Fibroblast of lung (primary cell): ENCODE results near the gene FAM83E. TPM values are rescaled to one million over a fixed set of nuclear protein-coding genes. Genes with fewer than 3 reads are reported as not detected.

Source experiments
- DNase-seq, 2 donors: peaks; one replicate each; pipeline versions ENCODE4 v3.0.0 to v3.0.0-alpha.2; 2010; ENCODE audit warnings: low read depth in 2 of 2
- H2AFZ ChIP-seq: 2 replicates; pipeline ENCODE4 v1.5.1; 2012; ENCODE audit warnings: low read length, control low read depth, inconsistent platforms
- H3K27ac ChIP-seq: 2 replicates; pipeline ENCODE4 v1.5.1; 2011; ENCODE audit warnings: low read length, control low read depth; ENCODE audit not compliant: insufficient read depth
- H3K27me3 ChIP-seq: 2 replicates; pipeline ENCODE4 v1.5.1; 2011; ENCODE audit warnings: mild to moderate bottlenecking, low read length; ENCODE audit not compliant: control insufficient read depth, insufficient read depth
- H3K36me3 ChIP-seq: 2 replicates; pipeline ENCODE4 v1.5.1; 2011; ENCODE audit warnings: low read length; ENCODE audit not compliant: control insufficient read depth, insufficient read depth
- H3K4me1 ChIP-seq: 2 replicates; pipeline ENCODE4 v1.5.1; 2011; ENCODE audit warnings: low read length; ENCODE audit not compliant: control insufficient read depth, insufficient read depth; ENCODE audit errors: extremely low read depth
- H3K4me2 ChIP-seq: 2 replicates; pipeline ENCODE4 v1.5.1; 2011; ENCODE audit warnings: low read length, control low read depth; ENCODE audit not compliant: insufficient read depth; ENCODE audit errors: extremely low read depth
- H3K4me3 ChIP-seq, 4 experiments: fragments of 200-600 bp in 1 of 4; sonication (generic) in 1 of 4; replicated peaks in 1 of 4; 2 replicates each; pipeline ENCODE4 v1.5.1; 2011 to 2016; ENCODE audit warnings: low read length in 4 of 4, low read depth in 3 of 4, mild to moderate bottlenecking in 3 of 4, control low read depth in 2 of 4, inconsistent platforms in 1 of 4, mixed read lengths in 1 of 4; ENCODE audit not compliant: insufficient read depth in 1 of 4; ENCODE audit errors: control extremely low read depth in 1 of 4
- H3K79me2 ChIP-seq: 2 replicates; pipeline ENCODE4 v1.5.1; 2012; ENCODE audit warnings: mild to moderate bottlenecking, low read length, inconsistent platforms; ENCODE audit not compliant: control insufficient read depth, insufficient read depth
- H3K9ac ChIP-seq: 2 replicates; pipeline ENCODE4 v1.5.1; 2011; ENCODE audit warnings: mild to moderate bottlenecking, low read length, control low read depth; ENCODE audit not compliant: insufficient read depth
- H3K9me3 ChIP-seq: 2 replicates; pipeline ENCODE4 v1.5.1; 2012; ENCODE audit warnings: low read depth, low read length; ENCODE audit not compliant: control insufficient read depth, insufficient read depth
- H4K20me1 ChIP-seq: 2 replicates; pipeline ENCODE4 v1.5.1; 2011; ENCODE audit warnings: low read length; ENCODE audit not compliant: control insufficient read depth, insufficient read depth; ENCODE audit errors: extremely low read depth
- CTCF ChIP-seq, 2 donors: IDR thresholded peaks in 1 of 2; conservative IDR thresholded peaks in 1 of 2; 1 replicate in 1 of 2; 2 replicates in 1 of 2; pipeline ENCODE4 v1.5.1; 2011 to 2012; ENCODE audit warnings: low read length in 2 of 2, control low read depth in 1 of 2, inconsistent platforms in 1 of 2, low read depth in 1 of 2, mild to moderate bottlenecking in 1 of 2
- EZH2 ChIP-seq: IDR thresholded peaks from 2 replicates; pipeline ENCODE4 v1.5.1; 2012; ENCODE audit warnings: low read length, control low read depth, mild to moderate bottlenecking; ENCODE audit errors: missing control alignments
- polyA plus RNA-seq, 2 donors: library from polyadenylated mRNA; depleted of rRNA in 1 of 2; stranded (reverse) in 1 of 2; unstranded in 1 of 2; fragments of >200 nt; gene quantifications; 2 replicates each; pipeline ENCODE4 v1.2.1, GENCODE V29; 2011 to 2012; ENCODE audit warnings: missing spikeins in 1 of 2
- total RNA-seq: library from RNA; depleted of rRNA; stranded (reverse); fragments of >200 nt; gene quantifications from 2 replicates; pipeline ENCODE4 v1.2.1, GENCODE V29; 2014

FAM83E gene
- total and polyA plus RNA-seq, 2 donors (not counting 1 experiment from before 2014, with no cell fraction given), result 0.50 TPM; not detected in 1

DNA sequence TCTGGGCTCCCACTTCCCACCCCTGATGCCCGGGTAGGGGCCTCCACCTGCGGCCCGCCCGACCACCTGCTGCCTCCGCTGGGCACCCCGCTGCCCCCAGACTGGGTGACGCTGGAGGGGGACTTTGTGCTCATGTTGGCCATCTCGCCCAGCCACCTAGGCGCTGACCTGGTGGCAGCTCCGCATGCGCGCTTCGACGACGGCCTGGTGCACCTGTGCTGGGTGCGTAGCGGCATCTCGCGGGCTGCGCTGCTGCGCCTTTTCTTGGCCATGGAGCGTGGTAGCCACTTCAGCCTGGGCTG is 14.4 kb upstream of the FAM83E start:
- H3K4me1 ChIP-seq, result peaks cover 25% of the 10 kb centered on the region
- no peaks in the 10 kb centered on the region for H3K9me3 ChIP-seq
- no peak overlapping the region for H3K9ac ChIP-seq
- H3K79me2 ChIP-seq, result no peaks in the 10 kb centered on the region
- H3K27ac ChIP-seq, result no peak overlapping the region
- no peak for DNase-seq
- no peaks in the 10 kb centered on the region for H3K27me3 ChIP-seq
- H3K4me2 ChIP-seq, result no peak overlapping the region
- H4K20me1 ChIP-seq, result no peaks in the 10 kb centered on the region
- TF ChIP-seq EZH2 (no peak), CTCF (conservative IDR thresholded peaks at IDR 0.05 in 1 of 2, IDR thresholded peaks at IDR 0.05 in 1 of 2; ENCODE audit: low read depth in 1 of 2, low read length in 2 of 2) (no peak)
- H3K36me3 ChIP-seq, result peaks cover 4% of the 10 kb centered on the region
- no peak overlapping the region for H2AFZ ChIP-seq
- no peak overlapping the region for H3K4me3 ChIP-seq

GRCh38 chr19:48628486-48629296 is 13.8 kb upstream of the FAM83E start:
- H3K4me2 ChIP-seq, result no peak overlapping the region
- peaks cover 4% of the 10 kb centered on the region for H3K36me3 ChIP-seq
- no peak overlapping the region for H3K4me3 ChIP-seq
- peaks cover 21% of the 10 kb centered on the region for H3K4me1 ChIP-seq
- no peak for DNase-seq
- H4K20me1 ChIP-seq, result no peaks in the 10 kb centered on the region
- H3K79me2 ChIP-seq, result no peaks in the 10 kb centered on the region
- no peaks in the 10 kb centered on the region for H3K27me3 ChIP-seq
- no peaks in the 10 kb centered on the region for H3K9me3 ChIP-seq
- H3K27ac ChIP-seq, result no peak overlapping the region
- TF ChIP-seq EZH2 (no peak), CTCF (conservative IDR thresholded peaks at IDR 0.05 in 1 of 2, IDR thresholded peaks at IDR 0.05 in 1 of 2; ENCODE audit: low read depth in 1 of 2, low read length in 2 of 2) (no peak)
- no peak overlapping the region for H3K9ac ChIP-seq
- H2AFZ ChIP-seq, result no peak overlapping the region

DNA sequence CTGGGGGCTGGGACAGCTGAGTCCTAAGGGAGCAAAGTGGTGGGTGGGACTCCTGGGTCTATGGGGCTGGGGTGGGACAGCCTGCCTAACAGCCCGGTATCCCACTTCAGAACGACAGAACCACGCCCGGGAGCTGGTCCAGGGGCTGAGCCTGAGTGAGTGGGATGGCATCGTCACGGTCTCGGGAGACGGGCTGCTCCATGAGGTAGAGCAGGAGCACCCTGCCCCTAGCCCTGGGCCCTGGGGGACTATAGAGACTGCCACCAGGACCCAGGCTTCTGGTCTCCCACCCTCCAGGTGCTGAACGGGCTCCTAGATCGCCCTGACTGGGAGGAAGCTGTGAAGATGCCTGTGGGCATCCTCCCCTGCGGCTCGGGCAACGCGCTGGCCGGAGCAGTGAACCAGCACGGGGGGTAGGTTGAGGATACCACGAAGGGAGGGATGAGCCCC is 13.0 kb upstream of the FAM83E start:
- no peak for DNase-seq
- H3K9me3 ChIP-seq, result no peaks in the 10 kb centered on the region
- H3K27ac ChIP-seq, result no peak overlapping the region
- no peaks in the 10 kb centered on the region for H3K27me3 ChIP-seq
- H3K4me2 ChIP-seq, result no peak overlapping the region
- H3K4me3 ChIP-seq, result no peak overlapping the region
- H3K4me1 ChIP-seq, result peaks cover 20% of the 10 kb centered on the region
- H3K79me2 ChIP-seq, result no peaks in the 10 kb centered on the region
- TF ChIP-seq EZH2 (no peak), CTCF (conservative IDR thresholded peaks at IDR 0.05 in 1 of 2, IDR thresholded peaks at IDR 0.05 in 1 of 2; ENCODE audit: low read depth in 1 of 2, low read length in 2 of 2) (no peak)
- H3K36me3 ChIP-seq, result peaks cover 4% of the 10 kb centered on the region
- H2AFZ ChIP-seq, result no peak overlapping the region
- no peak overlapping the region for H3K9ac ChIP-seq
- no peaks in the 10 kb centered on the region for H4K20me1 ChIP-seq
